Activated effector memory CD4-positive, alpha-beta T cell treated with Interleukin-2 at 50 U/mL for 16 hours (primary cell): ENCODE data around the gene COX5A.

ENCODE experiments used
- DNase-seq: peaks from one replicate; pipeline ENCODE4 v3.0.0-alpha.2; 2020

COX5A gene

GRCh38 chr15:74937590-74938371 is at the start of gene COX5A:
Gene COX5A (minus strand): TSS chr15:74938073. CDS start chr15:74938014, 59 bp downstream.
- peak; percentile 90 for DNase-seq

- no peak for DNase-seq
These were observed 45.9 kb upstream of the COX5A start for GRCh38 chr15:74983725-74984231.

GRCh38 chr15:74982183-74982582 is 44.3 kb upstream of the COX5A start:
- no peak for DNase-seq

GRCh38 chr15:74978503-74978902 is 40.6 kb upstream of the COX5A start:
- peak; percentile 15 for DNase-seq

GRCh38 chr15:74978077-74978476 is 40.2 kb upstream of the COX5A start:
- no peak for DNase-seq

- DNase-seq, result no peak
These were observed 39.7 kb upstream of the COX5A start for GRCh38 chr15:74977599-74977998.

GRCh38 chr15:74976159-74976558 is 38.3 kb upstream of the COX5A start:
- no peak for DNase-seq

- no peak for DNase-seq
These were observed 29.8 kb upstream of the COX5A start for GRCh38 chr15:74967670-74968069.

- DNase-seq, result no peak
These were observed 26.9 kb upstream of the COX5A start for GRCh38 chr15:74964794-74965193.

GRCh38 chr15:74963213-74963612 is 25.3 kb upstream of the COX5A start:
- DNase-seq, result no peak

GRCh38 chr15:74962671-74963070 is 24.8 kb upstream of the COX5A start:
- DNase-seq, result no peak

GRCh38 chr15:74962219-74962618 is 24.3 kb upstream of the COX5A start:
- DNase-seq, result no peak

- DNase-seq, result no peak
These were observed 23.7 kb upstream of the COX5A start for GRCh38 chr15:74961616-74962015.

GRCh38 chr15:74960995-74961588 is 23.2 kb upstream of the COX5A start:
- no peak for DNase-seq

GRCh38 chr15:74960286-74960685 is 22.4 kb upstream of the COX5A start:
- no peak for DNase-seq

- DNase-seq, result no peak
These were observed 21.7 kb upstream of the COX5A start for GRCh38 chr15:74959586-74959939.

- no peak for DNase-seq
These were observed 21.2 kb upstream of the COX5A start for GRCh38 chr15:74958908-74959585.

GRCh38 chr15:74958320-74958907 is 20.5 kb upstream of the COX5A start:
- no peak for DNase-seq

GRCh38 chr15:74957476-74958035 is 19.7 kb upstream of the COX5A start:
- DNase-seq, result no peak

- peak; percentile 59 for DNase-seq
These were observed 19.0 kb upstream of the COX5A start, which contains the start of gene RPP25 for GRCh38 chr15:74956648-74957475. Gene RPP25 (minus strand): TSS chr15:74956772. CDS start chr15:74956583, 189 bp downstream.

- peak; percentile 43 for DNase-seq
These were observed 18.1 kb upstream of the COX5A start for GRCh38 chr15:74955796-74956647.
